HG03066 (cell line): ENCODE results near the gene FXR1.
"Not testable (repeated sequence)": the region's sequence is repeated elsewhere in the genome, so short reads cannot be mapped to it uniquely, and the experiment has no call there.

Experiments
- ATAC-seq: cut with Tn5 transposase; IDR thresholded peaks from one replicate; pipeline ENCODE4 v1.9.1; 2021; ENCODE audit warnings: low read depth; ENCODE audit not compliant: unreplicated experiment

The FXR1 gene

DNA sequence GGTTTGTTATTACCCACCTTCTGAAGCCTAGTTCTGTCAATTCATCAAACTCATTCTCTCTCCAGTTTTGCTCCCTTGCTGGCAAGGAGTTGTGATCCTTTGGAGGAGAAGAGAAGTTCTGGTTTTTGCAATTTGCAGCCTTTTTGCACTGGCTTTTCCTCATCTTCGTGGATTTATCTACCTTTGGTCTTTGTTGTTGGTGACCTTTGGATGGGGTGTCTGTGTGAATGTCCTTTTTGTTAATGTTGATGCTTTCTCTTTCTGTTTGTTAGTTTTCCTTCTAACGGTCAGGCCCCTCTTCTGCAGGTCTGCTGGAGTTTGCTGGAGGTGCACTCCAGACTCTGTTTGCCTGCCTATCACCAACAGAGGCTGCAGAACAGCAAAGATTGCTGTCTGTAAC lies 91.0 kb downstream of the FXR1 start:
- ATAC-seq, result not testable (repeated sequence)

DNA sequence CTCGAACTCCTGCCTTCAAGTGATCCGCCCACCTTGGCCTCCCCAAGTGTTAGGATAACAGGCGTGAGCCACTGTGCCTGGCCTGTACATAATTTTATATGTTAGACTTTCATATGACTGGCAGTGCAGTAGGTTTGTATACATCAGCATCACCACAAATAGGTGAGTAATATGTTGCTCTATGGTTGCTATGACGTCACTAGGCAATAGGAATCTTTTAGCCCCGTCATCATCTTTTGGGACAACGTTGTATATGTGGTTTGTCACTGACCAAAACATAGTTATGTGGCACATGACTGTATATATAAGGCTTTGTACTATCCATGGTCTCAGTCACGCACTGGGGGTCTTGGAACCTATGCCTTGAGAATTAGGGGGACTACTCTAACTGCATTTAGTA lies 94.1 kb downstream of the FXR1 start:
- ATAC-seq, result no peak

DNA sequence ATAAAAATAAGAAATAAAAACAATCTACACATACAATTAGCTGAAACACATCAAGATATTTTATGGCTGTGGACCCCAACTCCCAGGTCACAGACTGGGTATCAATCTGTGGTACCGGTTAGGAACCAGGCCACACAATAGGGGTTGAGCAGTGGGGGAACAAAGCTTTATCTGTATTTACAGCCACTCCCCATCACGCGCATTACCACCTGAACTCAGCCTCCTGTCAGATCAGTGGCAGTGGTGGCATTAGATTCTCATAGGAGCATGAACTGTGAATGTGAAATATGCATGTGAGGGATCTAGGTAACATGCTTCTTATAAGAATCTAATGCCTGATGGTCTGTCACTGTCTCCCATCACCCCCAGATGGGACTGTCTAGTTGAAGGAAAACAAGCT lies 94.8 kb downstream of the FXR1 start:
- no peak for ATAC-seq

DNA sequence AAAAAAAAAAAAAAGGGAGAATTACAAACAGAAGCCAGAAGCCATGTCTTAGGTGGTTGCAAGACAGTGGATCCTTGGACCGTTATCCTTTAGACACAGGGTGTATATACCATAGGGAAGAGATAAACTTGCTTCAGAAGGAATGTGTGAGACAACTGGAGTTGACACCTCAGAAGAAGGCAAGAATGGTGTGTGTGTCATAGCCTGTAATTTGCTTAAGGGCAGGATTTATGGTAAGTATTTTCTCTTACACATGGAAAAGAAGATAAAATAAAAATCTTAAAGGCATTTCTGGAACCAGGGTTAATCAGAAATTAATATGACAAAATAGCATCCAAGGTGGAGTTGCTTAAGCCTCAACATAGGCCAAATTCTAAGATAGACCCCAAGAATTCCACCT lies 96.3 kb downstream of the FXR1 start:
- ATAC-seq, result no peak

DNA sequence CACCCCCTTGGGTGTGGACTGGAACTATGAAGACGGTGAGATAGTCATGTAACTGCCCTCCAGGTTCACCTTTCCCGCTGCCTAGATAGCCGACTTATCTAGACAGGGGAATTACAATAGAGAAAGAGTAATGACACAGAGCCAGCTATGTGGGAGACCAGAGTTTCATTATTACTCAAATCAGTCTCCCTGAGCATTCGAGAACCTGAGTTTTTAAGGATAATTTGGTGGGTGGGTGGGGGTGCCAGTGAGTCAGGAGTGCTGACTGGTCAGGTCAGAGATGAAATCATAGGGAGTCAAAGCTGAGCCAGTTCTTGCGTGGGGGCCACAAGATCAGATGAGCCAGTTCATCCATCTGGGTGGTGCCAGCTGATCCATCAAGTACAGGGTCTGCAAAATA lies 96.8 kb downstream of the FXR1 start:
- no peak for ATAC-seq

DNA sequence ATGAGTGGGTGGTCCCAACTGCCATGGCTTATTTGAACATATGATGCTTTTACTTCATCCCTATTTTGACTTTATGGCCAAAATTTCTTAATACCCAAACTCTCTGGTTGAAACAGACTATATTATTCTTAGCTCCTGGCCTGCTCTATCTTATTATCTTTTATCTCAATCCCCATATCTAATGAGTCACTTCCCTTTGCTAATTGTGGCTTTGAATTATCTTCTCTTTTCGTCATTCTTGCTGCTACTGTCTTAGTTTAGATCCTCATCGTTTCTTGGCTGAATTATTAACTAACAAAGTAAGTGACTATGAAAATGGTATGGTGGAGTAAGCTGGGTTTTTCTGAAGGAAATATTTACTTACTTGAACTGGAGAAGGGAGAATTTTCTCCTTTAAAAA lies 105.2 kb downstream of the FXR1 start:
- no peak for ATAC-seq

DNA sequence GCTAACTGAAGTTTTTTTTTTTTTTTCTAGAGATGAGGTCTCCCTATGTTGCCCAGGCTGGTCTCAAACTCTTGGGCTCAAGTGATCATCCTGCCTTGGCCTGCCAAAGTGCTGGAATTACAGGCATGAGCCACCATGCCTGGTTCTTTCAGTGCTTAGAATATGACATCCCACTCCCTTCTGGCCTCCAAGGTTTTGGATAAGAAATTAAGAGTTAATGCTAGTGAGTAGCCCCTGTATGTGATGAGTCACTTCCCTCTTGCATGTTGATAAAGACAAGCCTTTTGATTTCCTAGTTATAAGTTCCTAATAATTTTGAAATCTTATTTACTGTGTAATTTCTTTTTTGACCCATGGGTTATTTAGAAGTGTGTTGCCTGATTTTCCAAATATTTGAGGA lies 112.7 kb downstream of the FXR1 start:
- ATAC-seq, result no peak

DNA sequence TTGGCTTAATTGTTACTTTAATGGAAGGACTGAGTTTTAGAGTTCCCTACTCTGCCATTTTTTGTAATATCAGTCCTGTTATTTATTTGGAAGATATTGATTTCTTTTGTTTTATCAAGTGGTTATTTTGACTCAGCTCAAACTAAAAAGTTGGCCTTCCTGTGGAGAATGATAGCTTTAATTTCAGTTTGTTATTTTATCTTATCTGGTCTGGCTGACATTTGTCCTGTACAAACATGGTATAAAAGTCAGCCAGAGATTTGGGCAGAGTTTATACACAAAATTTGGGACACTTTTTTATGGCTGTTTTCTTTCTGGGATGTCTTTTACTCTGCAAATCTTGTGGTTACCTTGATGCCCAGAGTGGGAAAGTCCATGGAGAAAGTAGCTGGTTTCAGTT lies 118.5 kb downstream of the FXR1 start:
- no peak for ATAC-seq
